Astrocyte of the spinal cord (primary cell): ENCODE measurements around the gene SOX15.

ENCODE experiments used
- DNase-seq: peaks from one replicate; pipeline ENCODE4 v3.0.0; 2011; ENCODE audit warnings: low read depth, low spot score
- H3K4me3 ChIP-seq: 2 replicates; pipeline ENCODE4 v1.5.1; 2011; ENCODE audit warnings: low read depth, mild to moderate bottlenecking, low read length, moderate library complexity
- CTCF ChIP-seq: IDR thresholded peaks from 2 replicates; pipeline ENCODE4 v1.5.1; 2012; ENCODE audit warnings: low read depth, mild to moderate bottlenecking, low read length, inconsistent platforms
- in situ Hi-C: cut with HindIII; loops from 2 replicates; pipeline ENCODE4 v1.10.0; 2017; ENCODE audit warnings: low sequenced_read_pairs

SOX15 gene

GRCh38 chr17:7618608-7619007 lies 28.7 kb upstream of the SOX15 start:
- no peak overlapping the region for H3K4me3 ChIP-seq
- TF ChIP-seq CTCF = no peak
- DNase-seq = no peak
- in situ Hi-C loops = no loop called here

- DNase-seq = no peak
- TF ChIP-seq CTCF = no peak
- in situ Hi-C loops = no loop called here
- peak overlapping the region; percentile 44 for H3K4me3 ChIP-seq
These were observed 25.4 kb upstream of the SOX15 start for GRCh38 chr17:7615265-7615747.

GRCh38 chr17:7614425-7615264 lies 24.8 kb upstream of the SOX15 start, which contains the start of gene FXR2:
TSS of gene FXR2 (minus strand) at chr17:7614897. CDS start at chr17:7614532, 365 bp downstream.
- peak; percentile 64 for TF ChIP-seq CTCF
- in situ Hi-C loops = no loop called here
- DNase-seq = peak; percentile 100
- H3K4me3 ChIP-seq = peak within 1 kb of the TSS; percentile 89

- DNase-seq = peak; percentile 27
- no peak for TF ChIP-seq CTCF
- in situ Hi-C loops = no loop called here
- H3K4me3 ChIP-seq = peak overlapping the region; percentile 89
These were observed 24.0 kb upstream of the SOX15 start for GRCh38 chr17:7613769-7614424.

GRCh38 chr17:7612294-7612640 lies 22.4 kb upstream of the SOX15 start:
- no peak for DNase-seq
- peak overlapping the region; percentile 0 for H3K4me3 ChIP-seq
- in situ Hi-C loops = no loop called here
- no peak for TF ChIP-seq CTCF

- in situ Hi-C loops = no loop called here
- H3K4me3 ChIP-seq = no peak overlapping the region
- no peak for DNase-seq
- no peak for TF ChIP-seq CTCF
These were observed 21.9 kb upstream of the SOX15 start for GRCh38 chr17:7611635-7612293.
